Esophagus squamous epithelium (tissue), 5 donors: ENCODE results near the gene CLIP4. TPM values are rescaled to one million over a fixed set of nuclear protein-coding genes. Genes with fewer than 3 reads are reported as not detected.

Experiments
- DNase-seq: peaks from one replicate; lab custom pipeline; 2025; lab: John Stamatoyannopoulos, UW
- H3K27ac ChIP-seq, 4 donors: fragments of 200-600 bp; sonication (generic); one replicate each; pipeline ENCODE4 v1.5.1; 2016 to 2019; ENCODE audit warnings: mild to moderate bottlenecking in 1 of 4
- H3K27me3 ChIP-seq, 4 donors: fragments of 200-600 bp; sonication (generic); 1 replicate in 3 of 4; 2 replicates in 1 of 4; pipeline versions ENCODE4 v1.5.1 to v1.6.0; 2017 to 2021; ENCODE audit warnings: antibody characterized with exemption in 1 of 4
- H3K36me3 ChIP-seq, 3 donors: fragments of 200-600 bp; sonication (generic); one replicate each; pipeline ENCODE4 v1.5.1; 2016 to 2019
- H3K4me1 ChIP-seq, 3 donors: fragments of 200-600 bp; sonication (generic); one replicate each; pipeline ENCODE4 v1.5.1; 2017 to 2019
- H3K4me3 ChIP-seq, 4 donors: fragments of 200-600 bp; sonication (generic); 1 replicate in 3 of 4; 2 replicates in 1 of 4; pipeline ENCODE4 v1.5.1; 2016 to 2019; ENCODE audit warnings: mild to moderate bottlenecking in 2 of 4, moderate library complexity in 1 of 4
- H3K9me3 ChIP-seq, 3 donors: fragments of 200-600 bp; sonication (generic); one replicate each; pipeline ENCODE4 v1.5.1; 2016 to 2019
- CTCF ChIP-seq, 6 experiments: fragments of 450-650 bp in 4 of 6; fragments of 200-600 bp in 2 of 6; sonication (generic) in 2 of 6; IDR thresholded peaks; one replicate each; pipeline ENCODE4 v1.5.1; 2016 to 2019; ENCODE audit warnings: antibody characterized with exemption in 6 of 6, mild to moderate bottlenecking in 4 of 6, moderate library complexity in 4 of 6
- POLR2A ChIP-seq, 4 donors: fragments of 450-650 bp; IDR thresholded peaks; one replicate each; pipeline ENCODE4 v1.6.1; 2017; ENCODE audit warnings: antibody characterized with exemption in 4 of 4, mild to moderate bottlenecking in 4 of 4, moderate library complexity in 3 of 4
- WGBS, 2 donors: methylation state at CpG; one replicate each; pipeline ENCODE4 v1.1.5; 2018; 5-methylcytosine and 5-hydroxymethylcytosine counted together
- intact Hi-C: fragments of 100-400 bp; cut with DNase I; formaldehyde crosslinking; loops from one replicate; pipeline ENCODE4 v1.15.0; 2022
- total RNA-seq, 4 donors: library from RNA; depleted of rRNA; stranded (reverse); fragments of >200 nt; gene quantifications; one replicate each; pipeline ENCODE4 v1.1.0, GENCODE V29; 2016
- donor health status: DM: yes; HTN: yes; CAD: no.

CLIP4 gene
- total RNA-seq, 4 donors from 2014 or later, result 39.7 to 85.3 (median 46.5) TPM

GRCh38 chr2:29162204-29162928, 47.2 kb downstream of the CLIP4 start:
- WGBS, 2 donors, result 71 to 80% methylated on average over 1 of the region's 1 CpG
- no peaks in the 10 kb centered on the region for H3K9me3 ChIP-seq
- no peak for DNase-seq
- intact Hi-C loops, result no loop called here
- peaks cover 0 to 79% (median 4%) of the 10 kb centered on the region in 3 donors for H3K36me3 ChIP-seq
- TF ChIP-seq POLR2A (IDR thresholded peaks at IDR 0.05) (no peak), CTCF (IDR thresholded peaks at IDR 0.05) (no peak)
- H3K4me1 ChIP-seq, result peaks cover 0 to 18% (median 2%) of the 10 kb centered on the region in 3 donors
- no peak overlapping the region for H3K27ac ChIP-seq
- no peak overlapping the region for H3K4me3 ChIP-seq
- no peaks in the 10 kb centered on the region for H3K27me3 ChIP-seq

- TF ChIP-seq CTCF (IDR thresholded peaks at IDR 0.05) (no peak), POLR2A (IDR thresholded peaks at IDR 0.05) (no peak)
- H3K27ac ChIP-seq, result no peak overlapping the region
- H3K4me1 ChIP-seq, result peaks cover 0 to 18% (median 2%) of the 10 kb centered on the region in 3 donors
- no peaks in the 10 kb centered on the region for H3K27me3 ChIP-seq
- 83 to 87% methylated on average over 5 of the region's 5 CpGs for WGBS, 2 donors
- intact Hi-C loops, result no loop called here
- H3K9me3 ChIP-seq, result no peaks in the 10 kb centered on the region
- DNase-seq, result no peak
- peaks cover 4 to 79% (median 6%) of the 10 kb centered on the region in 3 donors for H3K36me3 ChIP-seq
- H3K4me3 ChIP-seq, result no peak overlapping the region
Observed at GRCh38 chr2:29164091-29164846, 49.1 kb downstream of the CLIP4 start.

- Histone ChIP-seq H3K4me3 (no peak overlapping the region), H3K27me3 (no peaks in the 10 kb centered on the region), H3K27ac (peak overlapping the region in 3 of 4 donors; percentile 0 to 55 (median 34)), H3K4me1 (peaks cover 0 to 18% (median 2%) of the 10 kb centered on the region in 3 donors), H3K36me3 (peaks cover 4 to 73% (median 6%) of the 10 kb centered on the region in 3 donors), H3K9me3 (no peaks in the 10 kb centered on the region)
- TF ChIP-seq POLR2A (IDR thresholded peaks at IDR 0.05) (no peak), CTCF (IDR thresholded peaks at IDR 0.05) (no peak)
- no peak for DNase-seq
- 43 to 53% methylated on average over 8 of the region's 8 CpGs for WGBS, 2 donors
- intact Hi-C loops, result no loop called here
Observed at GRCh38 chr2:29165362-29166241, 50.4 kb downstream of the CLIP4 start.

- peaks cover 0 to 18% (median 2%) of the 10 kb centered on the region in 3 donors for H3K4me1 ChIP-seq
- no peak overlapping the region for H3K4me3 ChIP-seq
- H3K9me3 ChIP-seq, result no peaks in the 10 kb centered on the region
- no peak for TF ChIP-seq CTCF (IDR thresholded peaks at IDR 0.05)
- H3K27ac ChIP-seq, result peak overlapping the region in 2 of 4 donors; percentile 34 to 55
- 22 to 38% methylated on average over 1 of the region's 1 CpG for WGBS, 2 donors
- intact Hi-C loops, result no loop called here
- peaks cover 0 to 65% (median 6%) of the 10 kb centered on the region in 3 donors for H3K36me3 ChIP-seq
- no peak for DNase-seq
- H3K27me3 ChIP-seq, result no peaks in the 10 kb centered on the region
Observed at GRCh38 chr2:29166242-29167039, 51.2 kb downstream of the CLIP4 start.
